NT2/D1 (cell line): ENCODE measurements around the gene F2RL2.

Experiments used
- YY1 ChIP-seq: IDR thresholded peaks from 2 replicates; pipeline ENCODE4 v1.6.1; 2011; ENCODE audit not compliant: insufficient read length, insufficient read depth
- ZNF274 ChIP-seq: IDR thresholded peaks from 2 replicates; pipeline ENCODE4 v1.6.1; 2011; ENCODE audit warnings: mild to moderate bottlenecking, low read depth, low read length

GRCh38 chr5:76657683-76658311, 34.6 kb upstream of the F2RL2 start:
- TF ChIP-seq YY1 (no peak), ZNF274 (no peak)
